GM12878 (cell line): ENCODE results near the gene SHROOM3. TPM values are rescaled to one million over a fixed set of nuclear protein-coding genes. Genes with fewer than 3 reads are reported as not detected.

Experiments used
- ATAC-seq: fragments of 200-7000 bp; cut with Tn5 transposase; 3 replicates; pipeline ENCODE4 v1.9.1; 2020; ENCODE audit warnings: mild to moderate bottlenecking, moderate library complexity
- BruUV-seq: library from RNA; stranded (reverse); fragments of 400-500 nt; replicated peaks from 2 replicates; lab custom pipeline; 2021; lab: Mats Ljungman, UMichigan
- CTCF ChIA-PET: fragments of 300-600 bp; sonication (Branson Sonifier 250); formaldehyde crosslinking; extraction: SDS; loops from one replicate; lab custom pipeline; 2021; ENCODE audit warnings: inconsistent platforms; lab: Yijun Ruan, JAX
- POLR2A ChIA-PET: fragments of 350-600 bp; formaldehyde crosslinking; extraction: SDS; loops from one replicate; lab custom pipeline; 2021; ENCODE audit warnings: inconsistent platforms; lab: Charles Lee
- RAD21 ChIA-PET: fragments of 300-600 bp; sonication (Branson Sonifier 250); formaldehyde crosslinking; loops from one replicate; lab custom pipeline; 2023; ENCODE audit warnings: antibody characterized with exemption; ENCODE audit not compliant: unreplicated experiment; lab: Charles Lee
- SMC1A ChIA-PET: fragments of 300-600 bp; sonication (Branson Sonifier 250); formaldehyde crosslinking; loops from one replicate; lab custom pipeline; 2023; ENCODE audit not compliant: unreplicated experiment, uncharacterized antibody; lab: Charles Lee
- DNase-seq: peaks from one replicate; pipeline ENCODE4 v3.0.0-alpha.2; 2011; ENCODE audit warnings: low read depth, low spot score
- FAIRE-seq: peaks from 3 replicates; lab custom pipeline; 2011; peaks lifted over from hg19 to GRCh38; lab: Jason Lieb, UNC
- H2AFZ ChIP-seq: 2 replicates; pipeline ENCODE4 v1.6.0; 2011; ENCODE audit warnings: low read depth, low read length, control low read depth; ENCODE audit not compliant: control insufficient read depth
- H3K27ac ChIP-seq: 2 replicates; pipeline ENCODE4 v1.5.1; 2011; ENCODE audit warnings: control low read depth; ENCODE audit not compliant: control insufficient read depth, insufficient read depth
- H3K27me3 ChIP-seq, 2 experiments: replicated peaks in 1 of 2; 2 replicates each; pipeline versions ENCODE4 v1.6.0 to v1.6.1; 2011; ENCODE audit warnings: low read length in 1 of 2; ENCODE audit not compliant: control insufficient read depth in 2 of 2, insufficient read depth in 2 of 2
- H3K36me3 ChIP-seq, 2 experiments: 2 replicates each; pipeline ENCODE4 v1.5.1; 2011; ENCODE audit warnings: low read length in 1 of 2; ENCODE audit not compliant: control insufficient read depth in 2 of 2, insufficient read depth in 2 of 2
- H3K4me1 ChIP-seq: 2 replicates; pipeline ENCODE4 v1.6.1; 2011; ENCODE audit warnings: mild to moderate bottlenecking, low read length, moderate library complexity, mixed read lengths; ENCODE audit not compliant: control insufficient read depth, insufficient read depth
- H3K4me2 ChIP-seq: 2 replicates; pipeline ENCODE4 v1.6.0; 2011; ENCODE audit warnings: control low read depth; ENCODE audit not compliant: control insufficient read depth, insufficient read depth
- H3K4me3 ChIP-seq: fragments of 200-600 bp; sonication (generic); 2 replicates; pipeline ENCODE4 v1.5.1; 2016
- H3K79me2 ChIP-seq: 2 replicates; pipeline ENCODE4 v1.6.0; 2011; ENCODE audit warnings: low read length; ENCODE audit not compliant: control insufficient read depth, insufficient read depth
- H3K9ac ChIP-seq: 2 replicates; pipeline ENCODE4 v1.8.0; 2011; ENCODE audit warnings: low read length, control low read depth, mixed read lengths; ENCODE audit not compliant: control insufficient read depth, insufficient read depth
- H3K9me3 ChIP-seq: replicated peaks from 3 replicates; pipeline ENCODE4 v1.5.1; 2011; ENCODE audit warnings: mild to moderate bottlenecking, low read length; ENCODE audit not compliant: control insufficient read depth, insufficient read depth
- H4K20me1 ChIP-seq: 2 replicates; pipeline ENCODE4 v1.6.0; 2011; ENCODE audit not compliant: control insufficient read depth, insufficient read depth
- CTCF ChIP-seq, 3 experiments: IDR thresholded peaks in 2 of 3; conservative IDR thresholded peaks in 1 of 3; 2 replicates each; pipeline ENCODE4 v1.5.1; 2011; ENCODE audit warnings: low read depth in 3 of 3, low read length in 3 of 3, mild to moderate bottlenecking in 3 of 3, control low read depth in 2 of 3, moderate library complexity in 2 of 3, inconsistent platforms in 1 of 3, mixed read lengths in 1 of 3; ENCODE audit not compliant: control insufficient read depth in 2 of 3, insufficient read depth in 1 of 3; ENCODE audit errors: extremely low read depth in 1 of 3
- PBX3 ChIP-seq: IDR thresholded peaks from 2 replicates; pipeline ENCODE4 v1.6.1; 2011; ENCODE audit warnings: mild to moderate bottlenecking, low read depth, low read length, moderate library complexity; ENCODE audit not compliant: insufficient replicate concordance
- WGBS: methylation state at CpG from one replicate; pipeline ENCODE4 v1.1.6; 2016; ENCODE audit warnings: low lambda C conversion rate; ENCODE audit not compliant: insufficient replicate concordance, insufficient coverage; ENCODE audit errors: missing lambda C conversion rate; 5-methylcytosine and 5-hydroxymethylcytosine counted together
- in situ Hi-C: fragments of 300-500 bp; cut with MboI; formaldehyde crosslinking; loops from 9 replicates; pipeline ENCODE4 v1.14.3; 2018; ENCODE audit warnings: mixed read lengths
- intact Hi-C: fragments of 100-400 bp; cut with micrococcal nuclease; formaldehyde crosslinking; loops from one replicate; pipeline ENCODE4 v1.14.2; 2022; ENCODE audit not compliant: unreplicated experiment
- polyA plus RNA-seq, 11 experiments: library from polyadenylated mRNA; depleted of rRNA in 4 of 11; unstranded in 6 of 11; stranded (reverse) in 5 of 11; fragments of >200 nt; fragmentation: Nextera tagmentation in 4 of 11; fragmentation: Illumina TruSeq in 1 of 11; extraction: Ambion mirVana in 4 of 11; extraction: Trizol in 1 of 11; gene quantifications; 1 replicate in 1 of 11; 2 replicates in 10 of 11; pipeline versions ENCODE4 v1.2.1 to v1.2.3, GENCODE V29; 2011 to 2016; ENCODE audit warnings: inconsistent platforms in 2 of 11, missing spikeins in 2 of 11, low read depth in 1 of 11
- total RNA-seq, 4 experiments: library from RNA; depleted of rRNA in 3 of 4; stranded (reverse); fragments of >200 nt in 3 of 4; fragmentation: Illumina TruSeq in 1 of 4; extraction: Trizol in 1 of 4; gene quantifications; 2 replicates each; pipeline versions ENCODE4 v1.2.1 to v1.2.3, GENCODE V29; 2013 to 2021

SHROOM3 gene
- total and polyA plus RNA-seq, 10 of the 15 experiments (the other 5 are each of a cell fraction or from before 2014, with no cell fraction given) = under 0.01 to 0.29 (median 0.08) TPM; not detected in 1

GRCh38 chr4:76626686-76627465 is 191.8 kb downstream of the SHROOM3 start:
- FAIRE-seq (no peak), DNase-seq (no peak), ATAC-seq (no peak)
- H3K9me3 ChIP-seq = no peaks in the 10 kb centered on the region
- no peaks in the 10 kb centered on the region for H4K20me1 ChIP-seq
- WGBS = 26% methylated on average over 5 of the region's 5 CpGs
- H3K9ac ChIP-seq = no peak overlapping the region
- no peaks in the 10 kb centered on the region for H3K4me1 ChIP-seq
- H3K4me2 ChIP-seq = no peak overlapping the region
- H3K79me2 ChIP-seq = no peaks in the 10 kb centered on the region
- ChIA-PET RAD21 (no interaction called here), SMC1A (no interaction called here), POLR2A (no interaction called here), CTCF (no interaction called here)
- peaks cover 0 to 3% of the 10 kb centered on the region in 2 experiments; a peak in 2 of 4 replicates for H3K27me3 ChIP-seq
- in situ Hi-C loops (no loop called here), intact Hi-C loops (no loop called here)
- H3K27ac ChIP-seq = no peak overlapping the region
- no peak overlapping the region for H2AFZ ChIP-seq
- no TSS peak for BruUV-seq
- no peak overlapping the region for H3K4me3 ChIP-seq
- H3K36me3 ChIP-seq = no peaks in the 10 kb centered on the region
- TF ChIP-seq PBX3 (no peak), CTCF (IDR thresholded peaks at IDR 0.05 in 2 of 3, conservative IDR thresholded peaks at IDR 0.05 in 1 of 3; ENCODE audit: control insufficient read depth in 2 of 3, extremely low read depth in 1 of 3, insufficient read depth in 1 of 3, low read depth in 3 of 3, low read length in 3 of 3) (peak in 2 of 3 experiments; percentile 15 to 20; a peak in 1 of 6 replicates)
